OCI-LY7 (cell line): ENCODE results near the gene TTLL7.

Experiments
- EZH2phosphoT487 ChIP-seq: fragments of 200-600 bp; sonication (generic); IDR thresholded peaks from 2 replicates; pipeline ENCODE4 v1.6.1; 2018; ENCODE audit warnings: low read depth, borderline replicate concordance, mild to moderate bottlenecking, mixed run types, antibody characterized with exemption, low read length, moderate library complexity, mixed read lengths
- TF ChIP-seq, protein P1 (sequence below): fragments of 200-600 bp; sonication (generic); conservative IDR thresholded peaks from 2 replicates; pipeline ENCODE4 v1.5.1; 2014; ENCODE audit warnings: mild to moderate bottlenecking, antibody characterized with exemption, low read length, moderate library complexity, mixed read lengths

DNA sequence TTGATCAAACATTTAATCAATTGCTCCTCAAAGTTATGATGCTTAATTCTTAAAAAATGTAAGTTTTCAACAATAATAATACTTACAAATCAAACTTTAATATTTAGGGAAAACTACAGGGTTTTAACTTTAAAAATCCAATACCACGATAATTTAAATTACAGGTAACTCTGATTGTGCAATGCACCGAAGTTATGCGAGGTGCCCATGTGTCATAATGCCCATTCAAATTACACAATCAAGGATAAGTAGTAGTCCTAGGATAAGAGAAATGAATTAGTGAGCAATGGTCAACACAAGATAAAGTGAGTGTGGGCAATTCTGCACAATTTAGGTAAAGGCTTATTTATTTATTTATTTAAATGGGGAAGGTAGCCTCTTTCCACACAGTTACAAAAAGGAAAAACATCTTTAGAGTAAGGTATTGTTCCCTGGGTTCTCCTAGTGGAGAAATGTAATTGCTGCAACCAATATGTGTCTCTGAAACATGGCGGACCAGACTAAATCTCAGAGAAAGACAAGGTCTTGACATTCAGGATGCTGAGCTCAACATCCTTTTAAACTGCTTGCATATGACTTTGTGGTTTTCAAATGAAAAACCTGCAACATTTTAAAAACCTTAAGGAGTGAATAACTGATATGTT is 164.2 kb downstream of the TTLL7 start:
- TF ChIP-seq, protein P1, sequence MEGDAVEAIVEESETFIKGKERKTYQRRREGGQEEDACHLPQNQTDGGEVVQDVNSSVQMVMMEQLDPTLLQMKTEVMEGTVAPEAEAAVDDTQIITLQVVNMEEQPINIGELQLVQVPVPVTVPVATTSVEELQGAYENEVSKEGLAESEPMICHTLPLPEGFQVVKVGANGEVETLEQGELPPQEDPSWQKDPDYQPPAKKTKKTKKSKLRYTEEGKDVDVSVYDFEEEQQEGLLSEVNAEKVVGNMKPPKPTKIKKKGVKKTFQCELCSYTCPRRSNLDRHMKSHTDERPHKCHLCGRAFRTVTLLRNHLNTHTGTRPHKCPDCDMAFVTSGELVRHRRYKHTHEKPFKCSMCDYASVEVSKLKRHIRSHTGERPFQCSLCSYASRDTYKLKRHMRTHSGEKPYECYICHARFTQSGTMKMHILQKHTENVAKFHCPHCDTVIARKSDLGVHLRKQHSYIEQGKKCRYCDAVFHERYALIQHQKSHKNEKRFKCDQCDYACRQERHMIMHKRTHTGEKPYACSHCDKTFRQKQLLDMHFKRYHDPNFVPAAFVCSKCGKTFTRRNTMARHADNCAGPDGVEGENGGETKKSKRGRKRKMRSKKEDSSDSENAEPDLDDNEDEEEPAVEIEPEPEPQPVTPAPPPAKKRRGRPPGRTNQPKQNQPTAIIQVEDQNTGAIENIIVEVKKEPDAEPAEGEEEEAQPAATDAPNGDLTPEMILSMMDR, result 0 out of 2 replicates have a peak, but pooled peaks have one; percentile 17
- TF ChIP-seq EZH2phosphoT487, result no peak
